Neural cell (in vitro differentiated cells): Measurements from ENCODE around the gene HAL. TPM values are rescaled to one million over a fixed set of nuclear protein-coding genes. Genes with fewer than 3 reads are reported as not detected.

Experiments
- H2AFZ ChIP-seq: fragments of 200-600, 300-800 bp; sonication (generic), shearing (Covaris generic); 2 replicates; pipeline ENCODE4 v1.6.0; 2014; ENCODE audit warnings: low read depth, mild to moderate bottlenecking, antibody characterized with exemption, low read length, moderate library complexity
- H3F3A ChIP-seq: fragments of 200-600 bp; shearing (Covaris generic); 2 replicates; pipeline ENCODE4 v1.6.1; 2016; ENCODE audit warnings: mild to moderate bottlenecking, moderate library complexity, mixed read lengths, antibody characterized with exemption, low read length; ENCODE audit not compliant: insufficient read depth, poor library complexity, severe bottlenecking
- H3K27ac ChIP-seq: fragments of 200-600, 300-800 bp; sonication (generic), shearing (Covaris generic); 2 replicates; pipeline ENCODE4 v1.5.1; 2014; ENCODE audit warnings: mild to moderate bottlenecking, low read length, moderate library complexity
- H3K27me3 ChIP-seq: fragments of 300-800, 200-600 bp; sonication (generic), shearing (Covaris generic); 2 replicates; pipeline ENCODE4 v1.6.0; 2014; ENCODE audit warnings: mild to moderate bottlenecking, low read depth, low read length, moderate library complexity; ENCODE audit not compliant: insufficient read depth
- H3K36me3 ChIP-seq: fragments of 300-800, 200-600 bp; sonication (generic), shearing (Covaris generic); 2 replicates; pipeline ENCODE4 v1.5.1; 2014; ENCODE audit warnings: mild to moderate bottlenecking, antibody characterized with exemption, low read length, moderate library complexity; ENCODE audit not compliant: insufficient read depth
- H3K4me2 ChIP-seq: fragments of 300-800, 200-600 bp; sonication (generic), shearing (Covaris generic); 2 replicates; pipeline ENCODE4 v1.6.0; 2014; ENCODE audit warnings: mild to moderate bottlenecking, low read length
- H3K4me3 ChIP-seq: fragments of 300-800, 200-600 bp; sonication (generic), shearing (Covaris generic); 2 replicates; pipeline ENCODE4 v1.5.1; 2014; ENCODE audit warnings: mild to moderate bottlenecking, low read length, moderate library complexity
- H3K79me2 ChIP-seq: fragments of 200-600 bp; shearing (Covaris generic); replicated peaks from 2 replicates; pipeline ENCODE4 v1.6.0; 2014; ENCODE audit warnings: mild to moderate bottlenecking, low read length, moderate library complexity; ENCODE audit not compliant: insufficient read depth
- H3K9ac ChIP-seq: fragments of 300-800, 200-600 bp; sonication (generic), shearing (Covaris generic); 2 replicates; pipeline ENCODE4 v1.6.1; 2016; ENCODE audit warnings: mild to moderate bottlenecking, low read length, mixed read lengths
- H3K9me2 ChIP-seq: fragments of 200-600 bp; shearing (Covaris generic); 2 replicates; pipeline ENCODE4 v1.6.1; 2016; ENCODE audit warnings: mild to moderate bottlenecking, low read length, mixed read lengths; ENCODE audit not compliant: insufficient read depth
- H3K9me3 ChIP-seq: fragments of 200-600, 300-800 bp; sonication (generic), shearing (Covaris generic); 2 replicates; pipeline ENCODE4 v1.6.1; 2016; ENCODE audit warnings: mild to moderate bottlenecking, mixed run types, low read length, moderate library complexity, mixed read lengths
- H4K20me1 ChIP-seq: fragments of 200-600 bp; shearing (Covaris generic); 2 replicates; pipeline ENCODE4 v1.6.1; 2016; ENCODE audit warnings: mild to moderate bottlenecking, mixed run types; ENCODE audit not compliant: insufficient read depth
- EP300 ChIP-seq: fragments of 450-650 bp; conservative IDR thresholded peaks from 2 replicates; pipeline ENCODE4 v1.6.1; 2014; ENCODE audit warnings: antibody characterized with exemption, mild to moderate bottlenecking, moderate library complexity; ENCODE audit not compliant: poor library complexity, severe bottlenecking
- EZH2 ChIP-seq: fragments of 200-600, 300-800 bp; shearing (Covaris generic), sonication (generic); IDR thresholded peaks from 2 replicates; pipeline ENCODE4 v1.6.1; 2014; ENCODE audit warnings: antibody characterized with exemption, low read length, borderline replicate concordance, mild to moderate bottlenecking; ENCODE audit not compliant: insufficient read depth, poor library complexity, severe bottlenecking
- MXI1 ChIP-seq: fragments of 450-650 bp; conservative IDR thresholded peaks from 2 replicates; pipeline ENCODE4 v1.6.1; 2014; ENCODE audit warnings: antibody characterized with exemption, mild to moderate bottlenecking; ENCODE audit not compliant: poor library complexity, severe bottlenecking
- POLR2AphosphoS5 ChIP-seq: IDR thresholded peaks from 2 replicates; pipeline ENCODE4 v1.6.1; 2012
- RAD21 ChIP-seq: fragments of 450-650 bp; conservative IDR thresholded peaks from 2 replicates; pipeline ENCODE4 v1.6.1; 2014; ENCODE audit warnings: antibody characterized with exemption, mild to moderate bottlenecking, moderate library complexity
- SMC3 ChIP-seq: fragments of 450-650 bp; conservative IDR thresholded peaks from 2 replicates; pipeline ENCODE4 v1.6.1; 2014; ENCODE audit warnings: antibody characterized with exemption, mild to moderate bottlenecking, moderate library complexity; ENCODE audit not compliant: poor library complexity
- TAF1 ChIP-seq: IDR thresholded peaks from 2 replicates; pipeline ENCODE4 v1.6.1; 2012; ENCODE audit warnings: low read depth
- polyA plus RNA-seq: library from polyadenylated mRNA; depleted of rRNA; stranded (reverse); fragments of >200 nt; gene quantifications from 2 replicates; pipeline ENCODE4 v1.2.3, GENCODE V29; 2014
- TF ChIP-seq, protein P1 (sequence below): fragments of 450-650 bp; IDR thresholded peaks from 2 replicates; pipeline ENCODE4 v1.5.1; 2014; ENCODE audit warnings: antibody characterized with exemption, mild to moderate bottlenecking, moderate library complexity; ENCODE audit not compliant: poor library complexity, severe bottlenecking
- TF ChIP-seq, protein P2 (sequence below): IDR thresholded peaks from 2 replicates; pipeline ENCODE4 v1.6.1; 2012; ENCODE audit warnings: borderline replicate concordance

The HAL gene
- polyA plus RNA-seq, 1 donor from 2014 or later = not detected

DNA sequence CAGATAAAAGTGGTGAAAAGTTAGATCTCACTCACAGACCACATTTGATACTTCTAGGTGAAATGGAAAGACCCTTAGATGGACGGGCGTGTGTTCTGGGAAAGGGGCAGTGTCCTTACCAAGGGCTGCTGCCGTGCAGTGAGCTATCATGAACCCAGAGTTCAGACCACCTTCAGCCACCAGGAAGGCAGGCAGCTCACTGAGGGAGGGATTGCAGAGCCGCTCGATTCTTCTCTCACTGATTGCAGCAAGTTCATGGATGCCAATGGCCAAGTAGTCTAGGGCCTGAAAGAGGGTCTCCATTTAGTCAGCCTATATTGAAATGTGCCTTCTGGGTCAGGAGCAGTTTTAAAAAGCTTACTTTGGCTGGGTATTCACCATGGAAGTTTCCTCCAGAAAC is 15.7 kb downstream of the HAL start:
- no peak overlapping the region for H3K4me2 ChIP-seq
- H3K36me3 ChIP-seq = no peaks in the 10 kb centered on the region
- H3K79me2 ChIP-seq = no peaks in the 10 kb centered on the region
- H3K27me3 ChIP-seq = no peaks in the 10 kb centered on the region
- no peak for TF ChIP-seq SMC3
- no peaks in the 10 kb centered on the region for H4K20me1 ChIP-seq
- no peaks in the 10 kb centered on the region for H3K9me3 ChIP-seq
- H3K9ac ChIP-seq = no peak overlapping the region
- H2AFZ ChIP-seq = no peak overlapping the region
- no peaks in the 10 kb centered on the region for H3F3A ChIP-seq
- H3K27ac ChIP-seq = no peak overlapping the region
- no peaks in the 10 kb centered on the region for H3K9me2 ChIP-seq
- H3K4me3 ChIP-seq = no peak overlapping the region

DNA sequence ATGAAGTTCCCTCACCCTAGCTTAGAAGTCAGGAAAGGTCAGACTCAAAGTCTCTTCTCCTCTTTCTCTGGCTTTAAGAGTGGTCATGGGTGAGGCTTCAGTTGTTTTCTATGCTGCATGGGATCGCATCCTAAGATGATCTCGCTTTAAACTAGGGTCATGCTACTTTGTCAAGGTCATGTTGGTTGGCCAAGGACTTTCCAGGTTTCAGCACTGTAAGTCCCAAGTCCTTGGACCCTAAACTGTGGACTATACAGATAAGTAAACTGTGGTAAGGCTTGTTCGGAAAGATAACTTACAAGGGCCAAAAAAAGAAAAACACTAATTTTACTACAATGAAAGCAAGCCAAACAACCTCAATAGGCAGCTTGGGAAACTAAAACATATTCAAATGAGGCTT is 17.4 kb downstream of the HAL start:
- Histone ChIP-seq H3K9ac (no peak overlapping the region), H3K9me3 (no peaks in the 10 kb centered on the region), H3F3A (no peaks in the 10 kb centered on the region), H3K27ac (no peak overlapping the region), H3K4me2 (no peak overlapping the region), H3K9me2 (no peaks in the 10 kb centered on the region), H3K36me3 (no peaks in the 10 kb centered on the region), H2AFZ (no peak overlapping the region), H3K4me3 (no peak overlapping the region), H4K20me1 (no peaks in the 10 kb centered on the region), H3K27me3 (no peaks in the 10 kb centered on the region), H3K79me2 (no peaks in the 10 kb centered on the region)
- TF ChIP-seq MXI1 = no peak
- TF ChIP-seq, protein P1, sequence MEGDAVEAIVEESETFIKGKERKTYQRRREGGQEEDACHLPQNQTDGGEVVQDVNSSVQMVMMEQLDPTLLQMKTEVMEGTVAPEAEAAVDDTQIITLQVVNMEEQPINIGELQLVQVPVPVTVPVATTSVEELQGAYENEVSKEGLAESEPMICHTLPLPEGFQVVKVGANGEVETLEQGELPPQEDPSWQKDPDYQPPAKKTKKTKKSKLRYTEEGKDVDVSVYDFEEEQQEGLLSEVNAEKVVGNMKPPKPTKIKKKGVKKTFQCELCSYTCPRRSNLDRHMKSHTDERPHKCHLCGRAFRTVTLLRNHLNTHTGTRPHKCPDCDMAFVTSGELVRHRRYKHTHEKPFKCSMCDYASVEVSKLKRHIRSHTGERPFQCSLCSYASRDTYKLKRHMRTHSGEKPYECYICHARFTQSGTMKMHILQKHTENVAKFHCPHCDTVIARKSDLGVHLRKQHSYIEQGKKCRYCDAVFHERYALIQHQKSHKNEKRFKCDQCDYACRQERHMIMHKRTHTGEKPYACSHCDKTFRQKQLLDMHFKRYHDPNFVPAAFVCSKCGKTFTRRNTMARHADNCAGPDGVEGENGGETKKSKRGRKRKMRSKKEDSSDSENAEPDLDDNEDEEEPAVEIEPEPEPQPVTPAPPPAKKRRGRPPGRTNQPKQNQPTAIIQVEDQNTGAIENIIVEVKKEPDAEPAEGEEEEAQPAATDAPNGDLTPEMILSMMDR = no peak
- TF ChIP-seq EZH2 = no peak
- TF ChIP-seq TAF1 = no peak

DNA sequence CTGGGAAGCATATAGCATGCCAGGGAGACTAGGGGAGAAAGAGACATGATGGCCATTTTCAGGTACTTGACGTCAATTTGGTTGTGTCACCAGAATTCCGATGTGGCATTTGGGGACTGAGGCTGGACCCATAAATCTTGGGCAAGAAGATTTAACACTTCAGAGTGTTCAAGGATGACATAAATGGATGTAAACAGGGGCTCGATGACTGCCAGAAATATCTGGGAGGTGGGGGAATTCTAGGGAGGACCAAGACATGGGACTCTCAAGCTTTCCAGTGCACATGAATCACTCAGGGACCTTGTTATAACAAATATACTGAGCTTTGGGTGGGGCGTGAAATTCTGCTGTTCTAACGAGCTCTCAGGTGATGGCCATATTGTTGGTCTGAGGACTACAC is 17.8 kb downstream of the HAL start:
- H2AFZ ChIP-seq = no peak overlapping the region

More for the DNA sequence above, 17.8 kb downstream of the HAL start:
- no peak for TF ChIP-seq POLR2AphosphoS5
- TF ChIP-seq, protein P1 = no peak
- TF ChIP-seq EZH2 = no peak
- TF ChIP-seq SMC3 = no peak
- no peak for TF ChIP-seq EP300
- TF ChIP-seq TAF1 = no peak
- no peak for TF ChIP-seq MXI1
- TF ChIP-seq, protein P2, sequence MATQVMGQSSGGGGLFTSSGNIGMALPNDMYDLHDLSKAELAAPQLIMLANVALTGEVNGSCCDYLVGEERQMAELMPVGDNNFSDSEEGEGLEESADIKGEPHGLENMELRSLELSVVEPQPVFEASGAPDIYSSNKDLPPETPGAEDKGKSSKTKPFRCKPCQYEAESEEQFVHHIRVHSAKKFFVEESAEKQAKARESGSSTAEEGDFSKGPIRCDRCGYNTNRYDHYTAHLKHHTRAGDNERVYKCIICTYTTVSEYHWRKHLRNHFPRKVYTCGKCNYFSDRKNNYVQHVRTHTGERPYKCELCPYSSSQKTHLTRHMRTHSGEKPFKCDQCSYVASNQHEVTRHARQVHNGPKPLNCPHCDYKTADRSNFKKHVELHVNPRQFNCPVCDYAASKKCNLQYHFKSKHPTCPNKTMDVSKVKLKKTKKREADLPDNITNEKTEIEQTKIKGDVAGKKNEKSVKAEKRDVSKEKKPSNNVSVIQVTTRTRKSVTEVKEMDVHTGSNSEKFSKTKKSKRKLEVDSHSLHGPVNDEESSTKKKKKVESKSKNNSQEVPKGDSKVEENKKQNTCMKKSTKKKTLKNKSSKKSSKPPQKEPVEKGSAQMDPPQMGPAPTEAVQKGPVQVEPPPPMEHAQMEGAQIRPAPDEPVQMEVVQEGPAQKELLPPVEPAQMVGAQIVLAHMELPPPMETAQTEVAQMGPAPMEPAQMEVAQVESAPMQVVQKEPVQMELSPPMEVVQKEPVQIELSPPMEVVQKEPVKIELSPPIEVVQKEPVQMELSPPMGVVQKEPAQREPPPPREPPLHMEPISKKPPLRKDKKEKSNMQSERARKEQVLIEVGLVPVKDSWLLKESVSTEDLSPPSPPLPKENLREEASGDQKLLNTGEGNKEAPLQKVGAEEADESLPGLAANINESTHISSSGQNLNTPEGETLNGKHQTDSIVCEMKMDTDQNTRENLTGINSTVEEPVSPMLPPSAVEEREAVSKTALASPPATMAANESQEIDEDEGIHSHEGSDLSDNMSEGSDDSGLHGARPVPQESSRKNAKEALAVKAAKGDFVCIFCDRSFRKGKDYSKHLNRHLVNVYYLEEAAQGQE = no peak
- no peak for TF ChIP-seq RAD21
- no peaks in the 10 kb centered on the region for H3K9me2 ChIP-seq
- no peaks in the 10 kb centered on the region for H3K36me3 ChIP-seq
- no peak overlapping the region for H3K27ac ChIP-seq
- H3K27me3 ChIP-seq = no peaks in the 10 kb centered on the region
- H3K4me2 ChIP-seq = no peak overlapping the region
- H3F3A ChIP-seq = no peaks in the 10 kb centered on the region
- no peaks in the 10 kb centered on the region for H3K79me2 ChIP-seq
- H3K4me3 ChIP-seq = no peak overlapping the region
- H3K9ac ChIP-seq = no peak overlapping the region
- H4K20me1 ChIP-seq = no peaks in the 10 kb centered on the region
- H3K9me3 ChIP-seq = no peaks in the 10 kb centered on the region
